Astrocyte (in vitro differentiated cells and primary cell): ENCODE results near the gene MYOD1. TPM values are rescaled to one million over a fixed set of nuclear protein-coding genes. Genes with fewer than 3 reads are reported as not detected.

ENCODE experiments used
- DNase-seq: peaks from one replicate; pipeline ENCODE4 v3.0.0-alpha.2; 2010; ENCODE audit warnings: low read depth
- FAIRE-seq: peaks from 2 replicates; lab custom pipeline; 2011; peaks lifted over from hg19 to GRCh38; lab: Jason Lieb, UNC
- H2AFZ ChIP-seq: 2 replicates; pipeline ENCODE4 v1.6.0; 2012; ENCODE audit warnings: low read depth, low read length, inconsistent platforms
- H3K27ac ChIP-seq: 2 replicates; pipeline ENCODE4 v1.5.1; 2011; ENCODE audit warnings: low read depth, low read length, inconsistent platforms
- H3K27me3 ChIP-seq: 2 replicates; pipeline ENCODE4 v1.6.0; 2011; ENCODE audit warnings: low read length, inconsistent platforms; ENCODE audit not compliant: insufficient read depth
- H3K36me3 ChIP-seq: 2 replicates; pipeline ENCODE4 v1.5.1; 2011; ENCODE audit warnings: low read length, inconsistent platforms; ENCODE audit not compliant: insufficient read depth
- H3K4me1 ChIP-seq: 2 replicates; pipeline ENCODE4 v1.5.1; 2011; ENCODE audit warnings: low read length, inconsistent platforms; ENCODE audit not compliant: insufficient read depth
- H3K4me2 ChIP-seq: 2 replicates; pipeline ENCODE4 v1.6.0; 2012; ENCODE audit warnings: low read length, inconsistent platforms
- H3K4me3 ChIP-seq: 2 replicates; pipeline ENCODE4 v1.5.1; 2011; ENCODE audit warnings: low read depth, mild to moderate bottlenecking, low read length, inconsistent platforms; ENCODE audit not compliant: insufficient read depth
- H3K79me2 ChIP-seq: 2 replicates; pipeline ENCODE4 v1.6.0; 2012; ENCODE audit warnings: mild to moderate bottlenecking, low read length, inconsistent platforms; ENCODE audit not compliant: insufficient read depth
- H3K9ac ChIP-seq: 2 replicates; pipeline ENCODE4 v1.6.0; 2012; ENCODE audit warnings: mild to moderate bottlenecking, low read length, inconsistent platforms
- H3K9me3 ChIP-seq: 2 replicates; pipeline ENCODE4 v1.5.1; 2012; ENCODE audit warnings: low read depth, mild to moderate bottlenecking, low read length, inconsistent platforms; ENCODE audit not compliant: insufficient read depth
- H4K20me1 ChIP-seq: 2 replicates; pipeline ENCODE4 v1.6.0; 2012; ENCODE audit warnings: low read length, inconsistent platforms; ENCODE audit not compliant: insufficient read depth
- H3K27ac Mint-ChIP-seq: one replicate; pipeline ENCODE4 v1.8.0; 2021; ENCODE audit warnings: mild to moderate bottlenecking, mixed read lengths; ENCODE audit not compliant: unreplicated experiment
- H3K27me3 Mint-ChIP-seq: one replicate; pipeline ENCODE4 v1.8.0; 2021; ENCODE audit warnings: low read depth, mixed read lengths; ENCODE audit not compliant: unreplicated experiment
- H3K36me3 Mint-ChIP-seq: one replicate; pipeline ENCODE4 v1.8.0; 2021; ENCODE audit warnings: low read depth, mixed read lengths; ENCODE audit not compliant: unreplicated experiment
- H3K4me1 Mint-ChIP-seq: one replicate; pipeline ENCODE4 v1.8.0; 2021; ENCODE audit warnings: low read depth, mixed read lengths; ENCODE audit not compliant: unreplicated experiment
- H3K4me3 Mint-ChIP-seq: one replicate; pipeline ENCODE4 v1.8.0; 2021; ENCODE audit warnings: mild to moderate bottlenecking, moderate library complexity, mixed read lengths; ENCODE audit not compliant: unreplicated experiment
- H3K9me3 Mint-ChIP-seq: one replicate; pipeline ENCODE4 v1.8.0; 2021; ENCODE audit warnings: mild to moderate bottlenecking, mixed read lengths; ENCODE audit not compliant: unreplicated experiment
- CTCF ChIP-seq: IDR thresholded peaks from 2 replicates; pipeline ENCODE4 v1.5.1; 2011; ENCODE audit warnings: low read depth, mild to moderate bottlenecking, inconsistent platforms, low read length, moderate library complexity; ENCODE audit not compliant: insufficient read depth
- EZH2 ChIP-seq: IDR thresholded peaks from 2 replicates; pipeline ENCODE4 v1.6.1; 2012; ENCODE audit warnings: mild to moderate bottlenecking, low read length, inconsistent platforms; ENCODE audit not compliant: insufficient read depth
- total RNA-seq: library from RNA; stranded (reverse); gene quantifications from 2 replicates; pipeline ENCODE4 v1.2.1, GENCODE V29; 2021

The MYOD1 gene
- total RNA-seq, 1 donor from 2014 or later, result not detected

DNA sequence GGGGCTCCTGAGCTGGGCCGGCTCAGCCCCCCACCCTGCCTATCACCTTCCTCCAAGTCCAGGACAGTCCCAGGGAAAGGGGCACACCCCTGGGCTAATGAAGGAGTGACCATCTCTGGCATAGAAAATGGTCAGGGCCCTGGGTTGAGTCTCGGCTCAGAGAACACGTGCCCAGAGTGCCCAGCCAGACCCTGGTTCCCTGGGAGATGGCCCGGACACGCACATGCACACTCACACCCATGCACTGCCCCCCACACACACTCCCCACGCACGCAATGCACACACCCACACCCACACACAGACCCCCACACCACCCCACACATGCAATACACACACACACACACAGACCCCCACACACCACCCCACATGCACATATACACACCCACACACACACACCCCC lies 43.9 kb downstream of the MYOD1 start:
- H3K36me3 ChIP-seq, result no peaks in the 10 kb centered on the region
- peaks cover 5% of the 10 kb centered on the region for H3K9me3 Mint-ChIP-seq
- no peaks in the 10 kb centered on the region for H3K4me1 Mint-ChIP-seq
- H3K4me3 ChIP-seq, result no peak overlapping the region
- H3K27ac Mint-ChIP-seq, result no peak overlapping the region
- no peak overlapping the region for H3K27ac ChIP-seq
- DNase-seq (no peak), FAIRE-seq (no peak)
- no peaks in the 10 kb centered on the region for H3K79me2 ChIP-seq
- H3K9ac ChIP-seq, result no peak overlapping the region
- no peaks in the 10 kb centered on the region for H3K9me3 ChIP-seq
- H3K4me2 ChIP-seq, result no peak overlapping the region
- no peak overlapping the region for H3K4me3 Mint-ChIP-seq
- H3K4me1 ChIP-seq, result peaks cover 5% of the 10 kb centered on the region
- peaks cover 27% of the 10 kb centered on the region for H3K27me3 Mint-ChIP-seq
- no peaks in the 10 kb centered on the region for H4K20me1 ChIP-seq
- TF ChIP-seq CTCF (no peak), EZH2 (no peak)
- no peaks in the 10 kb centered on the region for H3K27me3 ChIP-seq
- H2AFZ ChIP-seq, result no peak overlapping the region
- no peaks in the 10 kb centered on the region for H3K36me3 Mint-ChIP-seq

DNA sequence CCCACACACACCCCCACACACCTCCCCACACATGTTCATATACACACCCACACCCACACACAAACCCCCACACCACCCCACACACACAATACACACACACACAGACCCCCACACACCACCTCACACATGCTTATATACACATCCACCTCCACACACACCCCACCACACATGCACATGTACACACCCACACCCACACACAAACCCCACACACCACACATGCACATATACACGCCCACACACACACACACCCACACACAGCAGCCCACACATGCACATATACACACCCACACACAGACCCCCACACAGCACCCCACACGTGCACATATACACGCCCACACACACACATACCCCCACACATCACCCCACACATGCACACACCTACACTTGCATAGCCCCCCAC lies 44.3 kb downstream of the MYOD1 start:
- Histone ChIP-seq H3K79me2 (no peaks in the 10 kb centered on the region), H3K4me2 (no peak overlapping the region), H3K4me3 (no peak overlapping the region), H3K9me3 (no peaks in the 10 kb centered on the region), H4K20me1 (no peaks in the 10 kb centered on the region), H3K9ac (no peak overlapping the region), H3K4me1 (peaks cover 5% of the 10 kb centered on the region), H2AFZ (no peak overlapping the region), H3K27me3 (no peaks in the 10 kb centered on the region), H3K36me3 (no peaks in the 10 kb centered on the region), H3K27ac (no peak overlapping the region)
- Mint-ChIP-seq H3K36me3 (no peaks in the 10 kb centered on the region), H3K27me3 (peaks cover 27% of the 10 kb centered on the region), H3K4me3 (no peak overlapping the region), H3K9me3 (peaks cover under 1% of the 10 kb centered on the region), H3K4me1 (no peaks in the 10 kb centered on the region), H3K27ac (no peak overlapping the region)
- no peak for TF ChIP-seq EZH2
- TF ChIP-seq CTCF, result no peak
- DNase-seq (no peak), FAIRE-seq (no peak)

DNA sequence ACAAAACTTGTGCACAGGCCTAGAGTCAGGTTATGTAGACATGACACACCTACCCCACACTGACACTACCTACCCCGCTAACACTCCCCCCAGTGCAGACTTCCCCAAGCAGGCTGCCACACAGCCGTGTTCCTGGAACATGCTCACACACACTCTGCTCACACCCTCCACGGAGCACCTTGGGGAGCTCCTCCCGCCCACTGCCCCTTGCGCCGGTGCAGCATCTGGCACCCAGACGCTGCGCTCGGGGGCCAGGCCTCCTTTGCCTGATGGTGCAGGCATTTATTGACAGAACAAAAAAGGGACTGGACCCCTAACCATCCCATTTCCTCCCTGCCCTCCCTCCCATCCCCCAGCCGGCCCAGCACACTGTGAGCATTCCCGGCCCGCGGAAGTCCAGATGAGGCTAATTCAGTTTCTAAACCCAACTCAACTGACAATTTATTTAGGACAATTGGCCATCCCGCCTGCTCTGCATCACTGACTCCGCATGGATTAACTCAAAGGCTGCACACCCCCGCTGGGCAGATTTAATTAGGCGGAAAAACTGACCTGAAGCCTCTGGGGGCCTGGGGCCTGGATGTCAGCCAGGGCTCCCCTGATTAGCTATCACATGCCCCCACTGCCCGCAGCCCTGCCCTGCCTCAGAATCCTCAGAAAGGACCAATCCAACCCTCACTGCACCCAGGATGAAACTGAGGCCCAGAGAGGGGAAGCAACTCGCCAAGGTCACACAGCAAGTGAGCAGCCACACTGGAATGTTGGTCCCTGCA lies 45.3 kb downstream of the MYOD1 start:
- H3K4me3 Mint-ChIP-seq, result no peak overlapping the region
- H3K36me3 ChIP-seq, result no peaks in the 10 kb centered on the region
- peaks cover 5% of the 10 kb centered on the region for H3K4me1 ChIP-seq
- peaks cover 27% of the 10 kb centered on the region for H3K27me3 Mint-ChIP-seq
- no peak overlapping the region for H2AFZ ChIP-seq
- peak overlapping the region; percentile 34 for H3K4me2 ChIP-seq
- H3K9me3 ChIP-seq, result no peaks in the 10 kb centered on the region
- no peaks in the 10 kb centered on the region for H3K27me3 ChIP-seq
- FAIRE-seq (no peak), DNase-seq (no peak)
- no peaks in the 10 kb centered on the region for H3K36me3 Mint-ChIP-seq
- H3K4me1 Mint-ChIP-seq, result no peaks in the 10 kb centered on the region
- no peak for TF ChIP-seq EZH2
- TF ChIP-seq CTCF, result no peak
- H3K9me3 Mint-ChIP-seq, result no peaks in the 10 kb centered on the region
- H4K20me1 ChIP-seq, result no peaks in the 10 kb centered on the region
- no peak overlapping the region for H3K4me3 ChIP-seq
- H3K27ac ChIP-seq, result no peak overlapping the region
- no peak overlapping the region for H3K9ac ChIP-seq
- H3K27ac Mint-ChIP-seq, result no peak overlapping the region
- no peaks in the 10 kb centered on the region for H3K79me2 ChIP-seq
